Measurements from ENCODE around the gene HMOX2.

DNA sequence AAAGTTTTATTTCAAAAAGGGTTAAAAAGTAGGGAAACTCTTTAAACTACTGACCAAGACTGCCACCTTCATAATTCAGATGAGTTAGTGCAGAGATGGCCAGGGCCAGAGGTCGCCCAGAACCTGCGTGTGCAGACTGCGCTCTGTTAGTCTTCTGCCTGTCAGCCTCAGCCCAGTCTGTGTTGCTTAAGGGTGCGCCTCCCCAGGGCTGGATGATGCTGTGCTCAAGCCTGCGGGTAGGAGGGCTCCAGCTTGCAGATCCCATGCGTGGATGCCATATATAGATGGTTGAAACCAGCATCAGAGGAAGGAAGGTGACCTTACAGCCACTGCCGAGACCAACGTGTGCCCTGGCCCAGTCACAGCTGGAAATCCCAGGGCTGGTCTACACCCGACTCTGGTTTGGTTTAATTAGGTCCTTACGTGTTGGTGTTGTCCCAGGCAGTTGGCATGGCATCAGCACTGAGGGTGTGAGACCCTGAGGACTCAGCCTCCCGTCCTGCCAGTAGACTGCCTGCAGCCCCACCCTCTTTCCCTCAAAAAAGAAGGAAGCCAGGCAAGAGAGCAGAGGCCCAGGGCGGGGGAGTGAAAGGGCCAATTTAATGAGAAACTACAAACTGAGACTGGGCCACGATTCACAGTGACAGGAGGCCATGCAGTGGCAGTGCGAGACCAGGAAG is 34.7 kb downstream of the HMOX2 start:
- TF ChIP-seq, protein P1, sequence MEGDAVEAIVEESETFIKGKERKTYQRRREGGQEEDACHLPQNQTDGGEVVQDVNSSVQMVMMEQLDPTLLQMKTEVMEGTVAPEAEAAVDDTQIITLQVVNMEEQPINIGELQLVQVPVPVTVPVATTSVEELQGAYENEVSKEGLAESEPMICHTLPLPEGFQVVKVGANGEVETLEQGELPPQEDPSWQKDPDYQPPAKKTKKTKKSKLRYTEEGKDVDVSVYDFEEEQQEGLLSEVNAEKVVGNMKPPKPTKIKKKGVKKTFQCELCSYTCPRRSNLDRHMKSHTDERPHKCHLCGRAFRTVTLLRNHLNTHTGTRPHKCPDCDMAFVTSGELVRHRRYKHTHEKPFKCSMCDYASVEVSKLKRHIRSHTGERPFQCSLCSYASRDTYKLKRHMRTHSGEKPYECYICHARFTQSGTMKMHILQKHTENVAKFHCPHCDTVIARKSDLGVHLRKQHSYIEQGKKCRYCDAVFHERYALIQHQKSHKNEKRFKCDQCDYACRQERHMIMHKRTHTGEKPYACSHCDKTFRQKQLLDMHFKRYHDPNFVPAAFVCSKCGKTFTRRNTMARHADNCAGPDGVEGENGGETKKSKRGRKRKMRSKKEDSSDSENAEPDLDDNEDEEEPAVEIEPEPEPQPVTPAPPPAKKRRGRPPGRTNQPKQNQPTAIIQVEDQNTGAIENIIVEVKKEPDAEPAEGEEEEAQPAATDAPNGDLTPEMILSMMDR (IDR thresholded peaks at IDR 0.05), result no peak
- TF ChIP-seq ELK1 (IDR thresholded peaks at IDR 0.05; ENCODE audit: low read depth, low read length) (no peak), CEBPB (IDR thresholded peaks at IDR 0.05) (no peak), HOXA7 (CRISPR knock-in tag; IDR thresholded peaks at IDR 0.05) (no peak)
